SK-N-MC (cell line): ENCODE measurements around the gene SEC31A.

Experiments used
- EZH2 ChIP-seq: fragments of 200-600 bp; sonication (generic); IDR thresholded peaks from one replicate; pipeline ENCODE4 v1.6.1; 2017; ENCODE audit warnings: antibody characterized with exemption
- FOXP2 ChIP-seq: optimal IDR thresholded peaks from 2 replicates; pipeline ENCODE3; 2011; ENCODE audit warnings: mild to moderate bottlenecking, moderate library complexity; ENCODE audit not compliant: insufficient read depth; ENCODE audit errors: extremely low read length, control extremely low read depth

- no peak for TF ChIP-seq EZH2
- no peak for TF ChIP-seq FOXP2
Measured at GRCh38 chr4:82773057-82773456, 117.9 kb downstream of the SEC31A start.
